GM19193 (cell line): ENCODE results near the gene C2orf74.
A peak's percentile ranks its signal among the peaks of the same experiment; 100 is the strongest.

Experiments
- POLR2A ChIP-seq: IDR thresholded peaks from 4 replicates; pipeline ENCODE4 v1.6.1; 2011; ENCODE audit not compliant: insufficient read depth, insufficient read length; ENCODE audit errors: extremely low read depth

The C2orf74 gene

DNA sequence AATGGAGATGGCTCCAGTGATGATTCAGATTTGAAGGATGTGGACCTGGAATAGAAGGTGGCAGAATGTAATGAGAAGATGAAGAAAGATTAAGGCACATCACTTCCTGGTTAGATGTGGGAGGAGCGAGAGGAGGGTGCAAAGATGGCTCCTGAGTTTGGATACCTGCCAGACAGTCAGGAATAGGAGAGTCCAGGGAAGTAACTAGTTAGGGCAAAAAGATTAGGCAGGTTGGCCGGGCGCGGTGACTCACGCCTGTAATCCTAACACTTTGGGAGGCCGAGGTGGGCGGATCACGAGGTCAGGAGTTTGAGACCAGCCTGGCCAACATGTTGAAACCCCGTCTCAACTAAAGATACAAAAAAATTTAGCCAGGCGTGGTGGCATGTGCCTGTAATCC lies 5.6 kb downstream of the C2orf74 start:
- TF ChIP-seq POLR2A = no peak

GRCh38 chr2:61172671-61173070 lies 10.7 kb downstream of the C2orf74 start:
- no peak for TF ChIP-seq POLR2A

DNA sequence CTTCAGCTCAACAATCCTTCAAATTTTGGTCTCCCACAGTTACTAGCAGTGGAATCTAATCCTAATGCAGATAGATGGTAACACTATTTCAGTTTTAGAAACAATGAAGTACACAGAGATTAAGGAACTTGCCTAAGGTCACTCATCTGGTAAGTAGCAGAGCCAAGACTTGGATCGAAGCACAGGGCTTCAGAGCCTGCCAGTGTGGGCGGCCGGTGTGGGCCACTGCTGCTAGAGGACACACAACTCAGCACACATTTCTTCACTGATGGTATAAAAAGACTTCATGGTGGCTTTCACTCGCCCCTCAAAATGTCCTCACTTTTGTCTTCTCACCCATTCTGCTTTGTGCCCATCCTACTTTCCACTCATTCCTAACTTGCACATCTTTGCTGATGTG lies 11.1 kb downstream of the C2orf74 start:
- no peak for TF ChIP-seq POLR2A

GRCh38 chr2:61175036-61175435 lies 13.0 kb downstream of the C2orf74 start:
- TF ChIP-seq POLR2A = no peak

- TF ChIP-seq POLR2A = peak; percentile 94
Measured at GRCh38 chr2:61176755-61177726, 15.1 kb downstream of the C2orf74 start.

GRCh38 chr2:61177727-61178549 lies 15.9 kb downstream of the C2orf74 start:
- no peak for TF ChIP-seq POLR2A

DNA sequence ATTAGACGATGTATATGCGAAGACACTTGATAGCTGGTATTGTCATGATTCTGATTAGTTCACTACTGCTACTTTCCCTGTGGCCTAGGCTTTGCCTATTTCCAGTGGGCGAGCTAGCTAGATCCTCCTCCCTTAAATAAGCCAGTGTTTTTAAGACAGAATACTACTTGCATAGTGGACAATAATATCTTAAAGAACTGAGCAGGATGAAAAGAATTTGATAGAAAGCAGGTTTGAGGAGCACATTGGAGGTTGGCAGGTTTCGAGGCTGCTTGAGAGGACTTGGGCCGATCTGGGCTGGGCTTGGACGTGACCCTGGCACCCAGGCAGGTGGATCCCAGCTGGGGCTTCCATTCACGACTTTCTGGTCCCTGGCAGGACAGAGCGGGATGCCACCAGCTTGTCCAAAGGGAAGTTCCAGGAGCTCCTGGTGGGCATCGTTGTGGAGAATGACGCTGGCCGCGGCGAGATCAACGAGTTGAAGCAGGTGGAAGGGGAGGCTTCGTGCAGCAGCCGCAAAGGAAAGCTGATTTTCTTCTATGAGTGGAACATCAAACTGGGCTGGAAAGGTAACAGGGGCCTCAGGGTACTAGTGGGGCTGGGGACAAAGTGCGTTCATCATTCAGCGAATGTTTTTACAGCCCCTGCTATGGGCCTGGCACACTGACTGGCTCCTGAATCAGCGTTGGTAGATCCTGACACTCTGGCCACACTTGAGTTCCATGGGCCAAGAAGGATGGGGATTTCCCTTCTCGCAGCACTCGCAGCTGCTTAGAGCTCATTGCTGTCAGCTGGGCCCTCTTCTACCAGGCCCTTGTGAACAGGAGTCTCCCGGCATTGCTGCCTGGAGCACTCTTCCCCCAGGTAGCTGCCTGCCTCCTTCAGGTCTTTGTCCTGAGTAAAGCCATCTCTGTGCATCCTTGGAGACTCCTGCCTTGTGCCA lies 16.9 kb downstream of the C2orf74 start:
- no peak for TF ChIP-seq POLR2A

DNA sequence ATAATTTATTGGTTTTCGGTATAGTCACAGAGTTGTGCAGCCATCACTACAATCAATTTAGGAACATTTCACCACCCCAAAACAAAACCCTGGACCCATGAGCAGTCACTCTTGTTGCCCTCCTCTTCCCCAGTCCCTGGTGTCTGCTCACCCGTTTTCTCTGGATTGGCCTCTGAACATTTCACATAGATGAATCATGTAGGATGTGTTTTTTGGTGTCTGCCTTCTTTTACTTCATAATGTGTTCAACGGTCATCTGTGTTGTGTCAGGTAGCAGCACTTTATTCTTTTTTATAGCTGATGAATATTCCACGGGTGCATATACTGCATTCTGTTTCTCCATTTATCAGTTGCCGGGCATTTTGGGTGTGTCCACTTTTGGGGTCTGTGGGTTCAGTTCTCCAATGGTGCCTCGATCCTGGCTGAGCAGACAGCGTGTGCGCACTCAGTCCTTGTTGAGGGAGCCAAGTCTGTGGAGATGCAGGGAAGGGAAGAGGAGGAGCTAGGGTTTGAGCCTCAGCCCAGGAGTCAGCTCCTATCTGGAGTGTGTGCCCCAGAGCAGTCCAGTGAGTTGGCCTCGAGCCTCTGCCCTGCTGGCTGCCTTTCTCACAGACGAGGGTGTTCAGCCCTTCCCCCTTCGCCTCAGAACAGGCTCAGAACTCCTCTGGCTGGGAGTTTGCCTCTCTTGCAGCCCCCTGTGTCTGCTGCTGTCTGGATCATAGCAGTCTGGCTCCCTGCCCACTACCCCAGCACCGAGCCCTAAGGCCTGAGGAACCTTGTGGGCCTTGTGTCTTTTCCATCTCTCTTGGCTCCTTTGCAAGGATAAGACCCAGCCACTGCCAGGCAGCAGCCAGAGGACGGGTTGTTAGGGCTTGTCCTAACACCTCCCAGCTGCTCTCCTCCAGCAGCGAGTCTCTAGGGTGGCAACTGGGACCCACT lies 18.0 kb downstream of the C2orf74 start:
- no peak for TF ChIP-seq POLR2A

DNA sequence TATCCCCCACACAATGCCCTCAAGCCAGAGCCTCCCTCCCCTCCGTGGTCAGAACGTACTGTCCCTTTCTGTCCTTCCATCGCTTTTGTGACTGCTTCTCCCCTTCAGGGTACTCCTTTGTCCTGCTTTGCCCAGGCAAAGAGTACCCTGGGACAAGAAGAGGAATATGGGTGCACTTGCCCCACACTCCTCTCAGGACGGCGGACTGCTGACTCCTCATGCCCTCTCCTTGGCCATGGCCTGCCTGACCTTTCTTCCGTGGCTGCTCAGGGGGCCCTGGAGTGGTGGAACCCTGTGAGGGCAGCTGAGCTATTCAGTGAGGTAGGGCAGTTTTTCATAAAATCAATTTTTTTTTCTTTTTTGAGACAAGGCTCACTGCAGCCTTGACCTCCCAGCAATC lies 18.7 kb downstream of the C2orf74 start:
- no peak for TF ChIP-seq POLR2A

- TF ChIP-seq POLR2A = no peak
Measured at GRCh38 chr2:61181382-61182058, 19.5 kb downstream of the C2orf74 start.

DNA sequence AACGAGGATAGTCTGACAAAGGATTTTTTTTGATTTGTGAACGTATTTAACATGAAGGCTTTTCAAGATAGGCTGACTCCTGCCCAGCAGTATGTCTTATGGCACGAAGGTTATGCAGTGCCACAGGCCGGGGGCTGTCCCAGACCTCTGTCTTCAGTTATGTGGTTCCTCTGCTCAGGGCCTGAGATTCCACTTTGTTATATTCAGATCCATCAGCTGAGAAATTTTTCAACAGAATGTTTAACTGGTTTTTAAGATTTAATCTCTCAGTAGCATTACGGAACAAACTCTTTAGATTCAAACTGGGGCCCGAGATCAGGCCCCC lies 20.0 kb downstream of the C2orf74 start:
- TF ChIP-seq POLR2A = no peak

- TF ChIP-seq POLR2A = no peak
Measured at GRCh38 chr2:61183795-61184194, 21.8 kb downstream of the C2orf74 start.

DNA sequence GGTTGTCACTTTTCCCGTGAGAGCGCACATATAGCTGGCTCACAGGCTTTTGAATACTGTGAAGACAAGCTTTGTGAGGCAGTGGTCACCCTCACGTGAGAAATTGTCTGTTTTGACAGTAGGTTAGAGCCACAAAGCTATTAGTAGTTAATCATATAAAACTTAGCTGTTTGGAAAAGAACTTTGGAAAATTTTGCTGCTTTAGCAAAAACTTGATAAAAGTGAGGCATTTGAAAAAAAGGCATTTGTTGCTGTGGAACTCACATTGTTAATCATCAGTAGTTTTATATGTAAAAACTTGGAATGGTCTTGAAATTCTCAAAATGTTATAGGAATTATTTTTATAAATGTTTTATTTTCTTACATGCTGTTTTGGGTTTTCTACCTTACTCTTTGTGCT lies 22.3 kb downstream of the C2orf74 start:
- no peak for TF ChIP-seq POLR2A
